Fibroblast of mammary gland (primary cell): Measurements from ENCODE around the gene PABPN1L.

Experiments used
- DNase-seq: peaks from one replicate; pipeline ENCODE4 v3.0.0-alpha.2; 2010; ENCODE audit warnings: low read depth
- H3K4me3 ChIP-seq: 2 replicates; pipeline ENCODE4 v1.5.1; 2011; ENCODE audit warnings: low read depth, mild to moderate bottlenecking, low read length, moderate library complexity; ENCODE audit not compliant: control insufficient read depth
- TF ChIP-seq, protein P1 (sequence below): conservative IDR thresholded peaks from 2 replicates; pipeline ENCODE4 v1.5.1; 2011; ENCODE audit warnings: low read depth, low read length, inconsistent platforms; ENCODE audit not compliant: control insufficient read depth, insufficient read depth

Gene PABPN1L

DNA sequence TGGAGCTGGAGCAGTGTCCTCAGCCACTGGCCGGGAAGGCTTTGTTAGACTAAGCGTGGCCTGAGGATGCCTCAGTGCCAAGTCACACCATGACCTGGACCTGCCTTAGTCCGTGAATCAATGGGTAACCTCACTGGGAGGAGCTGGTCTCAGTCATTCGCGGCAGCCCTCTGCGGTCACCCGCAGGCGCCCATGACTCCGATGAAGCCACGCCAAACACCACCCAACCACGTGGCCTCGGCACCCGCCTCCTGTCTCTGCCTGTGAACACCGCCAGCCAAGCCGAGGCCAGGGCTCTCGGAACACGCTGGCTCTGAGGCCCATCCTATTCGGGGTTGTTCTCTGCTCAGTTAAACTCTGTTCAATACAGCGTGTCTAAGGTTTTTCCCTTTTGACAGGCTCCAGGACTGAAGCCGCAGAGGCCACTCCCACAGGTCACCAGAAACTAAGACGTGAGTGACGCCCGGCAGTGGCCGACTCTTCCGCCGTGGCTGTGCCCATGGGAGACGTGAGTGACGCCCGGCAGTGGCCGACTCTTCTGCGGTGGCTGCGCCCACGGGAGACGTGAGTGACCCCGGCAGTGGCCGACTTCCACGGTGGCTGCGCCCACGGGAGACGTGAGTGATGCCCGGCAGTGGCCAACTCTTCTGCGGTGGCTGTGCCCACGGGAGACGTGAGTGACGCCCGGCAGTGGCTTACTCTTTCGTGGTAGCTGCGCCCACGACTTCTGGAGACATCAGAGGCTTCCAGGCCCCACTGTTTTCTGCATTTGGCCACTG, 16.8 kb upstream of the PABPN1L start:
- no peak overlapping the region for H3K4me3 ChIP-seq
- TF ChIP-seq, protein P1, sequence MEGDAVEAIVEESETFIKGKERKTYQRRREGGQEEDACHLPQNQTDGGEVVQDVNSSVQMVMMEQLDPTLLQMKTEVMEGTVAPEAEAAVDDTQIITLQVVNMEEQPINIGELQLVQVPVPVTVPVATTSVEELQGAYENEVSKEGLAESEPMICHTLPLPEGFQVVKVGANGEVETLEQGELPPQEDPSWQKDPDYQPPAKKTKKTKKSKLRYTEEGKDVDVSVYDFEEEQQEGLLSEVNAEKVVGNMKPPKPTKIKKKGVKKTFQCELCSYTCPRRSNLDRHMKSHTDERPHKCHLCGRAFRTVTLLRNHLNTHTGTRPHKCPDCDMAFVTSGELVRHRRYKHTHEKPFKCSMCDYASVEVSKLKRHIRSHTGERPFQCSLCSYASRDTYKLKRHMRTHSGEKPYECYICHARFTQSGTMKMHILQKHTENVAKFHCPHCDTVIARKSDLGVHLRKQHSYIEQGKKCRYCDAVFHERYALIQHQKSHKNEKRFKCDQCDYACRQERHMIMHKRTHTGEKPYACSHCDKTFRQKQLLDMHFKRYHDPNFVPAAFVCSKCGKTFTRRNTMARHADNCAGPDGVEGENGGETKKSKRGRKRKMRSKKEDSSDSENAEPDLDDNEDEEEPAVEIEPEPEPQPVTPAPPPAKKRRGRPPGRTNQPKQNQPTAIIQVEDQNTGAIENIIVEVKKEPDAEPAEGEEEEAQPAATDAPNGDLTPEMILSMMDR = no peak
- no peak for DNase-seq

DNA sequence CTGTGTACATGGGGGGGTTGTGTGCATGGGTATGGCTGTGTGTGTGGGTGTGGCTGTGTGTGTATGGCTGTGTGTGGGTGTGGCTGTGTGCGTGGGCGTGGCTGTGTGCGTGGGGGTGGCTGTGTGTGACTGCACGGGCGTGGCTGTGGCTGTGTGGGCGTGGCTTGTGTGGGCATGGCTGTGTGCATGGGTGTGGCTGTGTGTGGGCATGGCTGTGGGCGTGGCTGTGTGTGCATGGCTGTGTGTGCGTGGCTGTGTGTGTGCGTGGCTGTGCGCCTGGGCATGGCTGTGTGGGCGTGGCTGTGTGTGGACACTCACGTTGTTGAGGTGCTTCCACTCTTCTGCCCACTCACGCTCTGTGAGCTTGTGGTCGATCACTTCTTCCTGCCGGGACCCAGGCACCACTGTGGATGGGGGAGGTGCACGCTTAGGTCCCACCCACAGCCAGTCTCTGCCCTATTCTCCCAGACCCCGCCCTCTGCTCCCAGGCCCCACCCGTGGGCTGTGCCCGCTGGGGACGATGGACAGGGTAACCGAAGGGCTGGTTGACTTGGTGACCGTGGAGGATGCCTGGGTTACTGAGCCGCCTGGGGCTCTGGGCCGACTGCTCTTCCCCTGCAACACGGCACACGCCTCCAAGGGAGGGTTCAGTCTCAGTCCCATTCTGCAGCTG, 16.0 kb upstream of the PABPN1L start:
- DNase-seq = no peak
- TF ChIP-seq, protein P1 = no peak

DNA sequence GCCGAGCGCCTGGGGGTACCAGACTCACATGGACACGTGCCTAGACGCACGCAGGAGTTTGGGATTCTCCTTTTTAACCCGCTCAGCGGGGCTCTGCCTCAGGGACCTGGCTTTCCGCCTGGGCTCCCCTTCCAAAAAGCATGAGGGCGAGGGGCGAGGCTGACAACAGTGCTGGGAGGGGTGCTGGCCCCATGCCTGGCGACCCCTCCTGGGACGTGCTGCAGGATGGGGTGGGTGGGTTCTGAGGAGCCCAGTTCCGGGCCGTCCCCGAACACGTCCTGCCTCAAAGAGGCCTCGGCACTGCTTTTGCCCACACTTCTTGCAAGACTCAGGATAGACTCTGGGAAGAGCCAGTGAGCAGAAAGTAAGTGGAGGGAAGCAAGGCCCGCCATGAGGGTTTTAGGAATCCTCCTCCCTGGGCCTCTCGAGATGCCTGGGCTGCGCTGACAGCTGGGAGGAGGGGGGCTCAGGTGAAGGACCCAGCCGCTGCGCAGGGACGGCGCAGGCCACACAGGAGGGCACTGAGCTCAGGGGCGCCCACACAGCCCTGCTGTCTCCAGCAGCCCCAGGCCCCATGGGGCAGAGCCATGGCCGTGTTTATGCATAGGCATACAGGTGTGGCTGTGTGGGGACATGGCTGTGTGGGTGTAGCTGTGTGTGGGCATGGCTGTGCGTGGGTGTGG, 15.4 kb upstream of the PABPN1L start:
- H3K4me3 ChIP-seq = no peak overlapping the region
- DNase-seq = no peak
- TF ChIP-seq, protein P1 = no peak

More for the DNA sequence above, 16.0 kb upstream of the PABPN1L start:
- no peak overlapping the region for H3K4me3 ChIP-seq

- no peak overlapping the region for H3K4me3 ChIP-seq
- TF ChIP-seq, protein P1 = no peak
- no peak for DNase-seq
Measured at GRCh38 chr16:88881007-88881615, 14.7 kb upstream of the PABPN1L start.

DNA sequence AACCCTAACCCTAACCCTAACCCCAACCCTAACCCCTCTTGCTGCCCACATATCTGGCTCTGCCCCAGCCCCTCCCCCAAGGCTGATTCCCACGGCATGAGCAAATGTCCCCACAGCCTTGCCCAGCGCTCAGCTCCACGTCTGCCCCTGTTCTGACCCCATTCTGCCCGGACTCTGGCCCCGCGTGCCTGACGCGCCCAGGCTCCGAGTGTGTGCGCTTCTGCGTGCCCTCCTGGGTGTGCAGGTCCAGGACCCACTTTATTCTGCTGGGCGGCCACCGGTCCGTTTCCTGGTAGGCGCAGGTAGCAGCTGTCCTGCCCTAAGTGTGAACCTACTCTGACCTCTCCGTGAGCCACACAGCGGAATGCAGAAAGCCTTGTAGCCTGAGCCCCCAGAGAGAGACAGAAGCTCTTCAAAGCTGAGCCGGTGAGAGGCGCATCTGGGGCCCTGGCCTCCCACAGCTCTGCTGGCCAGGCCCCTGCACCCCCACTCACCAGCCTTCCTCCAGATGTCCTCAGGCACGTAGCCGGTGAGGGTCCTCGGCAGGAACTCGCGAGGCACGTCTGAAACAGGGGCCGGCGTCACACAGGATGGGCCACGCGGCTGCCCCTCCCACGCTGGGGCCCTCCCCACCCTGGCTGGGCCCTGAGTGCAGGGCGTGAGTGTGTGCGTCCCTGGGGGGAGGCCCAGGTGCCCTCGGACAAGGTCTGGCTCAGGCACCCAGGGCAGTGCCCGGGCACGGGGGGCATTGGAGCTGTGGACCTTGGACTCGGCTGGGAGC, 14.0 kb upstream of the PABPN1L start:
- no peak overlapping the region for H3K4me3 ChIP-seq
- no peak for DNase-seq
- TF ChIP-seq, protein P1 = no peak

- TF ChIP-seq, protein P1 = no peak
Measured at GRCh38 chr16:88879788-88880055, 13.3 kb upstream of the PABPN1L start.

More at GRCh38 chr16:88879788-88880055, 13.3 kb upstream of the PABPN1L start:
- DNase-seq = no peak
- no peak overlapping the region for H3K4me3 ChIP-seq
